Keratinocyte (primary cell): Measurements from ENCODE around the gene CCDC102B. TPM values are rescaled to one million over a fixed set of nuclear protein-coding genes. Genes with fewer than 3 reads are reported as not detected.

Experiments used
- DNase-seq: peaks from one replicate; pipeline ENCODE4 v3.0.0-alpha.2; 2011; ENCODE audit warnings: low read depth, missing footprints, low spot score
- FAIRE-seq: peaks from 2 replicates; lab custom pipeline; 2011; peaks lifted over from hg19 to GRCh38; lab: Jason Lieb, UNC
- H2AFZ ChIP-seq: 2 replicates; pipeline ENCODE4 v1.6.0; 2012; ENCODE audit warnings: low read length, control low read depth, inconsistent platforms; ENCODE audit not compliant: control insufficient read depth
- H3K27ac ChIP-seq: 2 replicates; pipeline ENCODE4 v1.5.1; 2011; ENCODE audit warnings: low read length; ENCODE audit not compliant: control insufficient read depth, insufficient read depth
- H3K27me3 ChIP-seq: 3 replicates; pipeline ENCODE4 v1.6.0; 2011; ENCODE audit warnings: low read length; ENCODE audit not compliant: control insufficient read depth, insufficient read depth; ENCODE audit errors: extremely low read depth
- H3K36me3 ChIP-seq, 2 experiments: 2 replicates in 1 of 2; 3 replicates in 1 of 2; pipeline ENCODE4 v1.5.1; 2011; ENCODE audit warnings: low read length in 2 of 2, mild to moderate bottlenecking in 1 of 2; ENCODE audit not compliant: control insufficient read depth in 2 of 2, insufficient read depth in 2 of 2; ENCODE audit errors: extremely low read depth in 1 of 2
- H3K4me1 ChIP-seq: 3 replicates; pipeline ENCODE4 v1.5.1; 2011; ENCODE audit warnings: low read length; ENCODE audit not compliant: control insufficient read depth, insufficient read depth; ENCODE audit errors: extremely low read depth
- H3K4me2 ChIP-seq: 3 replicates; pipeline ENCODE4 v1.6.0; 2011; ENCODE audit warnings: low read depth, low read length; ENCODE audit not compliant: control insufficient read depth, insufficient read depth; ENCODE audit errors: extremely low read depth
- H3K4me3 ChIP-seq, 3 experiments: fragments of 200-600 bp in 1 of 3; sonication (generic) in 1 of 3; 2 replicates in 2 of 3; 3 replicates in 1 of 3; pipeline ENCODE4 v1.5.1; 2011 to 2016; ENCODE audit warnings: low read length in 3 of 3, mild to moderate bottlenecking in 3 of 3, control low read depth in 2 of 3, inconsistent platforms in 1 of 3, low read depth in 1 of 3, mixed read lengths in 1 of 3, mixed run types in 1 of 3, moderate library complexity in 1 of 3; ENCODE audit not compliant: control insufficient read depth in 2 of 3, insufficient read depth in 2 of 3; ENCODE audit errors: extremely low read depth in 1 of 3
- H3K79me2 ChIP-seq: 2 replicates; pipeline ENCODE4 v1.6.0; 2012; ENCODE audit warnings: low read length; ENCODE audit not compliant: control insufficient read depth, insufficient read depth
- H3K9ac ChIP-seq: 3 replicates; pipeline ENCODE4 v1.6.0; 2011; ENCODE audit warnings: low read length; ENCODE audit not compliant: control insufficient read depth, insufficient read depth; ENCODE audit errors: extremely low read depth
- H3K9me1 ChIP-seq: 3 replicates; pipeline ENCODE4 v1.6.0; 2011; ENCODE audit warnings: low read length; ENCODE audit not compliant: control insufficient read depth, insufficient read depth; ENCODE audit errors: extremely low read depth
- H3K9me3 ChIP-seq: 2 replicates; pipeline ENCODE4 v1.5.1; 2012; ENCODE audit warnings: low read depth, low read length; ENCODE audit not compliant: control insufficient read depth
- H4K20me1 ChIP-seq: 3 replicates; pipeline ENCODE4 v1.6.0; 2011; ENCODE audit warnings: low read length; ENCODE audit not compliant: control insufficient read depth, insufficient read depth; ENCODE audit errors: extremely low read depth
- CTCF ChIP-seq, 3 experiments: IDR thresholded peaks in 1 of 3; conservative IDR thresholded peaks in 1 of 3; optimal IDR thresholded peaks in 1 of 3; 2 replicates in 2 of 3; 3 replicates in 1 of 3; pipeline versions ENCODE3 to v1.5.1; 2011; ENCODE audit warnings: low read length in 3 of 3, mild to moderate bottlenecking in 3 of 3, moderate library complexity in 2 of 3, control low read depth in 1 of 3, inconsistent platforms in 1 of 3; ENCODE audit not compliant: insufficient read depth in 2 of 3; ENCODE audit errors: extremely low read depth in 1 of 3
- EZH2 ChIP-seq: IDR thresholded peaks from one replicate; pipeline ENCODE4 v1.6.1; 2012; ENCODE audit warnings: inconsistent platforms, mild to moderate bottlenecking, low read length, moderate library complexity
- dilution Hi-C: fragments of 300-500 bp; cut with MboI; formaldehyde crosslinking; loops from one replicate; pipeline ENCODE4 v1.7.0; 2020; ENCODE audit warnings: low sequenced_read_pairs; ENCODE audit not compliant: extremely low pct_ligation_motif_present
- polyA plus RNA-seq, 5 experiments: library from polyadenylated mRNA; depleted of rRNA in 3 of 5; stranded (reverse) in 3 of 5; stranded (forward) in 1 of 5; unstranded in 1 of 5; fragments of >200 nt; gene quantifications; 1 replicate in 1 of 5; 2 replicates in 3 of 5; 3 replicates in 1 of 5; pipeline versions ENCODE4 v1.2.1 to v1.2.3, GENCODE V29; 2011 to 2012; ENCODE audit warnings: missing spikeins in 2 of 5, low read depth in 1 of 5, low replicate concordance in 1 of 5

CCDC102B gene
- polyA plus RNA-seq, 1 donor (not counting 4 experiments of a cell fraction or from before 2014, with no cell fraction given), result 0.60 TPM

DNA sequence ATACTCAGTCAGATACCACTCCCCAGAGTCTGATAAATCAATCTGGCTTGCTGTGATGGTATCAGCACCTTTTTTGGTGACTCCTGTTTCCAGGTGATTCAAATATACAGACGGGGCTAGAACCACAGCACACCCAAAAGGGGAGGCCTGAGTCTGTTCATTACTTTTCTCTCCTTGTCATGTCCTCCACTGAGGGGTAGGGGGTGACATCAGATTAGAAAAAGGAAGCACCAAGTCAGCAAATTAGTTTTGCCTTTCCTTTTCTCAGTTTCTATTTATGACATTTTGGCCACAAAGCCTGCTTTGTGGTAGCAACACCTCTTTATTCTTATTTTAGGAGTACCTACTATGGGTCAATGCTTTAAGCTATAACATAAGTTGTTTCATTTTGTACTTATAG lies 127.4 kb downstream of the CCDC102B start:
- Histone ChIP-seq H3K36me3 (no peaks in the 10 kb centered on the region), H3K79me2 (no peaks in the 10 kb centered on the region), H3K9me1 (no peaks in the 10 kb centered on the region), H3K4me2 (no peak overlapping the region), H3K27me3 (no peaks in the 10 kb centered on the region), H3K9me3 (no peaks in the 10 kb centered on the region), H3K4me3 (no peak overlapping the region), H3K4me1 (peaks cover 3% of the 10 kb centered on the region), H2AFZ (no peak overlapping the region), H4K20me1 (no peaks in the 10 kb centered on the region), H3K27ac (no peak overlapping the region), H3K9ac (no peak overlapping the region)
- FAIRE-seq (no peak), DNase-seq (no peak)
- dilution Hi-C loops, result no loop called here
- TF ChIP-seq CTCF (optimal IDR thresholded peaks at IDR 0.05 in 1 of 3, IDR thresholded peaks at IDR 0.05 in 1 of 3, conservative IDR thresholded peaks at IDR 0.05 in 1 of 3; ENCODE audit: extremely low read depth in 1 of 3, insufficient read depth in 2 of 3, low read length in 3 of 3), result no peak
- no peak for TF ChIP-seq EZH2

- dilution Hi-C loops, result no loop called here
- Histone ChIP-seq H3K4me3 (no peak overlapping the region), H3K9ac (no peak overlapping the region), H3K9me3 (no peaks in the 10 kb centered on the region), H3K4me2 (no peak overlapping the region), H4K20me1 (no peaks in the 10 kb centered on the region), H2AFZ (no peak overlapping the region), H3K27me3 (no peaks in the 10 kb centered on the region), H3K4me1 (no peaks in the 10 kb centered on the region), H3K36me3 (no peaks in the 10 kb centered on the region), H3K27ac (no peak overlapping the region), H3K9me1 (no peaks in the 10 kb centered on the region), H3K79me2 (no peaks in the 10 kb centered on the region)
- TF ChIP-seq CTCF (optimal IDR thresholded peaks at IDR 0.05 in 1 of 3, IDR thresholded peaks at IDR 0.05 in 1 of 3, conservative IDR thresholded peaks at IDR 0.05 in 1 of 3; ENCODE audit: extremely low read depth in 1 of 3, insufficient read depth in 2 of 3, low read length in 3 of 3), result no peak
- DNase-seq, result no peak
- no peak for FAIRE-seq
Observed at GRCh38 chr18:68928762-68929675, 131.1 kb downstream of the CCDC102B start.
